ENCODE data around the gene EXT2.

- TF ChIP-seq CTCF (conservative IDR thresholded peaks at IDR 0.05; ENCODE audit: low read depth in 2 of 2), result no peak
- TF ChIP-seq REST (IDR thresholded peaks at IDR 0.05; ENCODE audit: unreplicated experiment), result no peak
- no peak for TF ChIP-seq ETS1 (IDR thresholded peaks at IDR 0.05)
- no peak for TF ChIP-seq EZH2 (IDR thresholded peaks at IDR 0.05; ENCODE audit: low read depth, unreplicated experiment)
- no peak for TF ChIP-seq POLR2AphosphoS5 (IDR thresholded peaks at IDR 0.05; ENCODE audit: low read depth)
Measured at GRCh38 chr11:44138980-44139379, 43.5 kb downstream of the EXT2 start.
